ENCODE measurements around the gene AADACL4.
"Not testable (repeated sequence)": the region's sequence is repeated elsewhere in the genome, so short reads cannot be mapped to it uniquely, and the experiment has no call there.

AADACL4 gene

DNA sequence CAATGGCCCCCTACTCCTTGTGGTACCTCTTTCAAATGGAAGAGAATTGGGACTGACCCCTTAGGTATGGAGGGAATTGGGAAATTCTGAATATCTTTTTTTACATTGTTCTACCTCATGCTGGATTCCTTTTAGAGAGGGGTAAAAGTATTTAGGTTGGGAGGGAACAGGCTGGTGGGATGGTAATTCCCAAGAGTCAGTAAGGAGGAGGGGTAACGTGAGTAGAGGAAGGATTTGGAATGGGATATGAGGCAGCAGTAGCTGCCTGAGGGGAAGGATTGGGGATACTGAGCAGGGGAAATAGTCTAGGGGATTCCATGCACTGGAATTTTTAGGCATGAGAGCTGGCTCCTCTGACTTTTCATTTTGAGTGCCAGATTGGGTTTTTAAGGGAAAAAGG lies 68.2 kb downstream of the AADACL4 start:
- peak; percentile 81 for DNase-seq

DNA sequence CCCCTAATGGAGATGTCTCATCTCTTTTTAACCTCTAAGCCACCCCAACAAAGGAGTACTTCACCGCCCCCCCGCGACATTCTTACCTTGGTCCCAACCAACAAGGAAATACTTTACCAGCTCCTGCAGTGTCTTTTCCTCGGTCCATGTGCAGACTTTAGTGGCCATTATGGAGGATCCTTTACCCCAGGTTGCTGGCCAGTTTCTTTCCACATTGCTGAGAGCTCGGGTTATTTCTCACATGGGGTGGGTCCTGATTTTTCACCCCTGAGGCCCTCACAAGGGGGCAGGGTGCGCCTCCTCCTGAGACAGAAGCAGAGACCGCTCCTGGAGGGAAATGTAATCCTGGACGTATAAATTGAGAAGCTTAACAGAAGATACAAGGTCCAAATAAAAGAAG lies 69.0 kb downstream of the AADACL4 start:
- no peak for DNase-seq

GRCh38 chr1:12713651-12714050 lies 69.8 kb downstream of the AADACL4 start:
- not testable (repeated sequence) for DNase-seq

GRCh38 chr1:12714710-12715475 lies 71.0 kb downstream of the AADACL4 start:
- DNase-seq = no peak

DNA sequence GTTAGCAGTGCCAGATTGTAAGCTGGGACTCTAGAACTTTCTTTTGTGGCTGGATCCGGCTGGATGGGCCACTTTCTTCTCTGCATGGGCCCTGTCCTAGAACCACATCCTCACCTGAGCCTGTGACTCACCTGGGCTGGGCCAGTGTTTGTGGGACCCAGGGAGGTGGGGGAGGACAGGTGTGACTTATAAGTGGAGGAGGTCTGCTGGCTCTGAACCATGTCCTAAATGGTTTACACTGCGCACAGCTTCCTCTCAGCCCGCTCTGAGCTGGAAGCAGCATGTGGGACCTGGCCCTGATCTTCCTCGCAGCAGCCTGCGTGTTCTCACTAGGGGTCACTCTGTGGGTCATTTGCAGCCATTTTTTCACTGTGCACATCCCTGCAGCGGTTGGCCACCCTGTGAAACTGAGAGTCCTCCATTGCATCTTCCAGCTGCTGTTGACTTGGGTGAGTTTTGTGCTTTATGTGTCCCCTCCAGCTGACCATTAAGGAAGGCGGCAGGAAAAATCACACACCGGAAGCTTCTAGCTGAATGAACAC lies 72.1 kb downstream of the AADACL4 start, which contains the start of gene AADACL3:
AADACL3 (plus strand) TSS at position 215 of the 542 bp plus-strand sequence; CDS start at position 282, 67 bp downstream.
- no peak for DNase-seq
